ENCODE measurements around the gene MMGT1. TPM values are rescaled to one million over a fixed set of nuclear protein-coding genes. Genes with fewer than 3 reads are reported as not detected.
"Not testable (repeated sequence)": the region's sequence is repeated elsewhere in the genome, so short reads cannot be mapped to it uniquely, and the experiment has no call there.

MMGT1 gene
- total RNA-seq, 2 experiments from 2014 or later: 19.1 to 23.1 TPM

- ChIA-PET CTCF (no interaction called here), POLR2A (no interaction called here)
- Mint-ChIP-seq H3K4me1 (peaks cover 45% of the 10 kb centered on the region), H3K36me3 (ENCODE audit: low read depth) (no peaks in the 10 kb centered on the region), H3K27ac (no peak overlapping the region), H3K9me3 (no peaks in the 10 kb centered on the region), H3K27me3 (no peaks in the 10 kb centered on the region), H3K4me3 (no peak overlapping the region)
- DNase-seq: no peak
Measured at GRCh38 chrX:135981010-135981409, 7.2 kb upstream of the MMGT1 start.

- no peaks in the 10 kb centered on the region for H3K9me3 Mint-ChIP-seq
- H3K4me1 Mint-ChIP-seq: peaks cover 35% of the 10 kb centered on the region
- ChIA-PET POLR2A (no interaction called here), CTCF (no interaction called here)
- no peaks in the 10 kb centered on the region for H3K27me3 Mint-ChIP-seq
- H3K27ac Mint-ChIP-seq: no peak overlapping the region
- H3K36me3 Mint-ChIP-seq (ENCODE audit: low read depth): no peaks in the 10 kb centered on the region
- DNase-seq: no peak
- no peak overlapping the region for H3K4me3 Mint-ChIP-seq
Measured at GRCh38 chrX:135977611-135978010, 3.8 kb upstream of the MMGT1 start.

GRCh38 chrX:135975421-135975820 lies 1.6 kb upstream of the MMGT1 start:
- POLR2A ChIA-PET: no interaction called here
- DNase-seq: no peak
- H3K4me1 Mint-ChIP-seq: peaks cover 40% of the 10 kb centered on the region
- no peaks in the 10 kb centered on the region for H3K27me3 Mint-ChIP-seq
- H3K9me3 Mint-ChIP-seq: no peaks in the 10 kb centered on the region
- H3K27ac Mint-ChIP-seq: no peak overlapping the region
- no peaks in the 10 kb centered on the region for H3K36me3 Mint-ChIP-seq (ENCODE audit: low read depth)
- no peak overlapping the region for H3K4me3 Mint-ChIP-seq
- CTCF ChIA-PET: interaction anchor here (0.6 to 3.1 kb wide), 3 partner anchors 9 to 26 kb away, joined by 3 to 13 read pairs (median 4); partner anchors contain the start of gene SLC9A6

- peak overlapping the region; percentile 70 for H3K4me3 Mint-ChIP-seq
- H3K36me3 Mint-ChIP-seq (ENCODE audit: low read depth): no peaks in the 10 kb centered on the region
- no peaks in the 10 kb centered on the region for H3K9me3 Mint-ChIP-seq
- peak; percentile 69 for DNase-seq
- H3K4me1 Mint-ChIP-seq: peaks cover 42% of the 10 kb centered on the region
- no peaks in the 10 kb centered on the region for H3K27me3 Mint-ChIP-seq
- ChIA-PET CTCF (interaction anchor here (1.5 to 3.1 kb wide), 2 partner anchors 10 to 13 kb away, joined by 4 to 13 read pairs; partner anchors contain the start of gene SLC9A6), POLR2A (interaction anchor here (1.5 kb wide), 1 partner anchor 10 kb away, joined by 3 read pairs; no protein-coding TSS in a partner anchor)
- peak overlapping the region; percentile 82 for H3K27ac Mint-ChIP-seq
Measured at GRCh38 chrX:135974279-135974856, 580 bp upstream of the MMGT1 start.

GRCh38 chrX:135973025-135973547 lies 702 bp downstream of the MMGT1 start:
- H3K4me1 Mint-ChIP-seq: peaks cover 41% of the 10 kb centered on the region
- POLR2A ChIA-PET: no interaction called here
- H3K27me3 Mint-ChIP-seq: no peaks in the 10 kb centered on the region
- H3K9me3 Mint-ChIP-seq: no peaks in the 10 kb centered on the region
- H3K27ac Mint-ChIP-seq: peak overlapping the region; percentile 98
- CTCF ChIA-PET: interaction anchor here (3.1 kb wide), 1 partner anchor 11 kb away, joined by 13 read pairs; the partner anchor contains the start of gene SLC9A6
- no peaks in the 10 kb centered on the region for H3K36me3 Mint-ChIP-seq (ENCODE audit: low read depth)
- peak; percentile 7 for DNase-seq
- H3K4me3 Mint-ChIP-seq: peak overlapping the region; percentile 88

GRCh38 chrX:135951291-135951690 lies 22.5 kb downstream of the MMGT1 start:
- CTCF ChIA-PET: no interaction called here
- Mint-ChIP-seq H3K27me3 (no peaks in the 10 kb centered on the region), H3K4me3 (no peak overlapping the region), H3K36me3 (ENCODE audit: low read depth) (no peaks in the 10 kb centered on the region), H3K27ac (no peak overlapping the region), H3K9me3 (no peaks in the 10 kb centered on the region), H3K4me1 (no peaks in the 10 kb centered on the region)
- DNase-seq: no peak
- POLR2A ChIA-PET: no interaction called here

GRCh38 chrX:135944486-135944885 lies 29.3 kb downstream of the MMGT1 start:
- Mint-ChIP-seq H3K4me1 (no peaks in the 10 kb centered on the region), H3K4me3 (no peak overlapping the region), H3K36me3 (ENCODE audit: low read depth) (no peaks in the 10 kb centered on the region), H3K27ac (no peak overlapping the region), H3K27me3 (no peaks in the 10 kb centered on the region), H3K9me3 (no peaks in the 10 kb centered on the region)
- CTCF ChIA-PET: no interaction called here
- no peak for DNase-seq
- POLR2A ChIA-PET: no interaction called here

GRCh38 chrX:135931644-135932487 lies 41.9 kb downstream of the MMGT1 start:
- H3K27ac Mint-ChIP-seq: no peak overlapping the region
- no peak overlapping the region for H3K4me3 Mint-ChIP-seq
- H3K9me3 Mint-ChIP-seq: no peaks in the 10 kb centered on the region
- ChIA-PET POLR2A (no interaction called here), CTCF (interaction anchor here (1.0 kb wide), 1 partner anchor 11 kb away, joined by 3 read pairs; no protein-coding TSS in a partner anchor)
- DNase-seq: peak; percentile 32
- H3K27me3 Mint-ChIP-seq: no peaks in the 10 kb centered on the region
- H3K36me3 Mint-ChIP-seq (ENCODE audit: low read depth): no peaks in the 10 kb centered on the region
- H3K4me1 Mint-ChIP-seq: no peaks in the 10 kb centered on the region

- no peaks in the 10 kb centered on the region for H3K27me3 Mint-ChIP-seq
- H3K36me3 Mint-ChIP-seq (ENCODE audit: low read depth): no peaks in the 10 kb centered on the region
- POLR2A ChIA-PET: no interaction called here
- H3K4me3 Mint-ChIP-seq: no peak overlapping the region
- no peak overlapping the region for H3K27ac Mint-ChIP-seq
- CTCF ChIA-PET: no interaction called here
- H3K4me1 Mint-ChIP-seq: no peaks in the 10 kb centered on the region
- no peaks in the 10 kb centered on the region for H3K9me3 Mint-ChIP-seq
- DNase-seq: no peak
Measured at GRCh38 chrX:135927897-135928296, 45.9 kb downstream of the MMGT1 start.

- no peaks in the 10 kb centered on the region for H3K4me1 Mint-ChIP-seq
- ChIA-PET POLR2A (no interaction called here), CTCF (no interaction called here)
Measured at GRCh38 chrX:135923353-135923752, 50.4 kb downstream of the MMGT1 start.

GRCh38 chrX:135920516-135920915 lies 53.3 kb downstream of the MMGT1 start:
- POLR2A ChIA-PET; H3K9me3 Mint-ChIP-seq; H3K27ac Mint-ChIP-seq; H3K36me3 Mint-ChIP-seq (ENCODE audit: low read depth); H3K4me3 Mint-ChIP-seq; H3K4me1 Mint-ChIP-seq; H3K27me3 Mint-ChIP-seq; DNase-seq: not testable (repeated sequence)
- CTCF ChIA-PET: interaction anchor here (0.6 kb wide), 1 partner anchor 162 kb away, joined by 3 read pairs; no protein-coding TSS in a partner anchor

More at GRCh38 chrX:135923353-135923752, 50.4 kb downstream of the MMGT1 start:
- Mint-ChIP-seq H3K27ac (no peak overlapping the region), H3K4me3 (no peak overlapping the region), H3K36me3 (ENCODE audit: low read depth) (no peaks in the 10 kb centered on the region), H3K27me3 (no peaks in the 10 kb centered on the region), H3K9me3 (no peaks in the 10 kb centered on the region)
- no peak for DNase-seq

GRCh38 chrX:135914404-135914803 lies 59.4 kb downstream of the MMGT1 start:
- no peak overlapping the region for H3K4me3 Mint-ChIP-seq
- H3K9me3 Mint-ChIP-seq: no peaks in the 10 kb centered on the region
- peaks cover 5% of the 10 kb centered on the region for H3K27me3 Mint-ChIP-seq
- ChIA-PET CTCF (no interaction called here), POLR2A (no interaction called here)
- H3K27ac Mint-ChIP-seq: no peak overlapping the region
- no peaks in the 10 kb centered on the region for H3K36me3 Mint-ChIP-seq (ENCODE audit: low read depth)
- H3K4me1 Mint-ChIP-seq: no peaks in the 10 kb centered on the region
- DNase-seq: no peak
